GM10266 (cell line): ENCODE data around the gene TCF12.
"Not testable (repeated sequence)": the region's sequence is repeated elsewhere in the genome, so short reads cannot be mapped to it uniquely, and the experiment has no call there.

Experiments used
- DNase-seq: peaks from one replicate; pipeline ENCODE4 v3.0.0; 2012; ENCODE audit errors: extremely low spot score
- TF ChIP-seq, protein P1 (sequence below): IDR thresholded peaks from 2 replicates; pipeline ENCODE4 v1.5.1; 2012; ENCODE audit warnings: mild to moderate bottlenecking, low read depth; ENCODE audit not compliant: control insufficient read depth, insufficient read depth; ENCODE audit errors: missing control alignments

TCF12 gene

DNA sequence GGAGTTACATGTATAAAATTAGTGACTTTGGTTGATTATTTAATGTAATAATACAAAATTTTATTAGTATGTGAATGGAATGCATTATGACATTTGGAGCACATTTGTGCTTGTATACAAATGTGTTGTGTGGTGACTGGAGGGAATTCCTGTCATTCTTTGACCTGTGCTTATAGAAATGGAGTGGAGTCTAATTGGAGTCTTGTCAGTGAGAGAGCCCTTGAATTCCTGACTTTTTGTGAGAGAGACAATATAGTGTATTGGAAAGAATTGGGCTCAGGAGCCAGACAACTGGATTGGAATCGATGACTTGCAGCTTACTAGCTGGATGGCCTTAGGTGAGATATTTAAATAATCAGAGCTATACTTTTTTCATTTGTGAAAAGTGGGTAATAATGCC lies 9.4 kb downstream of the TCF12 start:
- no peak for DNase-seq
- TF ChIP-seq, protein P1, sequence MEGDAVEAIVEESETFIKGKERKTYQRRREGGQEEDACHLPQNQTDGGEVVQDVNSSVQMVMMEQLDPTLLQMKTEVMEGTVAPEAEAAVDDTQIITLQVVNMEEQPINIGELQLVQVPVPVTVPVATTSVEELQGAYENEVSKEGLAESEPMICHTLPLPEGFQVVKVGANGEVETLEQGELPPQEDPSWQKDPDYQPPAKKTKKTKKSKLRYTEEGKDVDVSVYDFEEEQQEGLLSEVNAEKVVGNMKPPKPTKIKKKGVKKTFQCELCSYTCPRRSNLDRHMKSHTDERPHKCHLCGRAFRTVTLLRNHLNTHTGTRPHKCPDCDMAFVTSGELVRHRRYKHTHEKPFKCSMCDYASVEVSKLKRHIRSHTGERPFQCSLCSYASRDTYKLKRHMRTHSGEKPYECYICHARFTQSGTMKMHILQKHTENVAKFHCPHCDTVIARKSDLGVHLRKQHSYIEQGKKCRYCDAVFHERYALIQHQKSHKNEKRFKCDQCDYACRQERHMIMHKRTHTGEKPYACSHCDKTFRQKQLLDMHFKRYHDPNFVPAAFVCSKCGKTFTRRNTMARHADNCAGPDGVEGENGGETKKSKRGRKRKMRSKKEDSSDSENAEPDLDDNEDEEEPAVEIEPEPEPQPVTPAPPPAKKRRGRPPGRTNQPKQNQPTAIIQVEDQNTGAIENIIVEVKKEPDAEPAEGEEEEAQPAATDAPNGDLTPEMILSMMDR: no peak

DNA sequence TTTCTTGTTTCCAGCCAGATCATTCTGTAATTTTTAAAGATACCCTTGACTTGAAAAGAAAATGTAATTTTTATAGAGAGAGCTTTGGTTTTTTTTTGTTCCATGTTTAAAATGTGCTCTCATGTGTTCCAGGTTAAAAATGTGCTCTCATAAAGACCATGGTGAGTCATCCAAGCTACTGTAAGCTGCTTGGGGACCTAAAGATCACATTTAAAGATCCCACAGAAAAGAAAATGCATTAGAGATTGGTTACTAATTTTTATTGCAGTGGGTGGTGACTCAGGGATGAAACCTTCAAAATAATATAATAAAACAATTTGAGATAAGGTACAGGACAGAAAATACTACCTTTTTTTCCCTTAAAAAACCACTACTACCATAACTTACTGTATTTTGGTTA lies 11.0 kb downstream of the TCF12 start:
- no peak for DNase-seq
- TF ChIP-seq, protein P1: no peak

DNA sequence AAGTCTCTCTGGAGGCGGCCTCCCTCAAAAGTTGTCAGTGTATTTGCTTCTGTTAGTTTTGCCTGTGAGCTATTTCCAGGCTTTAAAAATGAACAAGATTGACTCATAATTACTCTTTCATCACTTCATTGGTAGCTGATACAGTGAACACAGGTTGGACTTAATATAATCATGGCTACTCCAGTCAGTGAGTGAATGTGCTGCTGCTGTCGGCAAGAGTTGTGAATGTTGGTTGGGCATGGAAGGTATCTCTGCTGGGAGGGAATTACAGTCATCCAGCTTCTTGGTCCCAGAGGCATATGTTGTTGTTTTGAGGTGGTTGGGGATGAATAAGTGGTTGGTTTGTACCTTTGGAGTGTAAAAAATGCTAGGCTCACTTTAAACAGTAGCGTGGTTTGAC lies 11.5 kb downstream of the TCF12 start:
- TF ChIP-seq, protein P1: no peak
- no peak for DNase-seq

DNA sequence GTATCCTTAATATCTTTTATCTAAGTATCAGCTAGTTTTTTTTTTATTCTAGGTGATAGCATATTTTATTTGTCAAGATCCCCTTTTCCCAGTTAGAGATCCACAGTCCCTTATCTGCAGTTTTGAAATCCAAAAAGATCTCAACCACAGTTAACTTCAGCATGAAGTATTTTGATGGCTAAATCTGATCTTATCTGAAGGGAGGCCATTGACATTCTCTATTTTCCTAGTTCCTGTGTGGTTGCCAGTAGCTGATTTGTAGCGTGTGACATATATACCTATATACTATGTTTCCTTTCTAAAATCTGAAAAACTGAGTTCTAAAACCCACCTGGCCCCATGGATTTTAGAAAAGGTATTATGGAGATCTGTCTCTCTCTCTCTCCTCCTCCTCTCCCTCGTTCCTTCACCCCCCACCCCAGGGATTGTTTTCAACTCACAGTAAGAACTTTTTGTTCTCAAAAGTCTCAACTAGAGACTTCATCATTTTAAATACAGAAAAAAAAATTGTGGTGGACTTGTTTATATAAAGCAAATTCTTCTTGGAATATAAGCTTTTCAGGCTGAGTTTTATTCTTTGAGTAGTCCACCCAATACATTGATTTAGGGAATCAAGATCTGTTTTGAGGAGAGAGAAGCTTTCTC lies 12.3 kb downstream of the TCF12 start:
- TF ChIP-seq, protein P1: no peak
- DNase-seq: no peak

DNA sequence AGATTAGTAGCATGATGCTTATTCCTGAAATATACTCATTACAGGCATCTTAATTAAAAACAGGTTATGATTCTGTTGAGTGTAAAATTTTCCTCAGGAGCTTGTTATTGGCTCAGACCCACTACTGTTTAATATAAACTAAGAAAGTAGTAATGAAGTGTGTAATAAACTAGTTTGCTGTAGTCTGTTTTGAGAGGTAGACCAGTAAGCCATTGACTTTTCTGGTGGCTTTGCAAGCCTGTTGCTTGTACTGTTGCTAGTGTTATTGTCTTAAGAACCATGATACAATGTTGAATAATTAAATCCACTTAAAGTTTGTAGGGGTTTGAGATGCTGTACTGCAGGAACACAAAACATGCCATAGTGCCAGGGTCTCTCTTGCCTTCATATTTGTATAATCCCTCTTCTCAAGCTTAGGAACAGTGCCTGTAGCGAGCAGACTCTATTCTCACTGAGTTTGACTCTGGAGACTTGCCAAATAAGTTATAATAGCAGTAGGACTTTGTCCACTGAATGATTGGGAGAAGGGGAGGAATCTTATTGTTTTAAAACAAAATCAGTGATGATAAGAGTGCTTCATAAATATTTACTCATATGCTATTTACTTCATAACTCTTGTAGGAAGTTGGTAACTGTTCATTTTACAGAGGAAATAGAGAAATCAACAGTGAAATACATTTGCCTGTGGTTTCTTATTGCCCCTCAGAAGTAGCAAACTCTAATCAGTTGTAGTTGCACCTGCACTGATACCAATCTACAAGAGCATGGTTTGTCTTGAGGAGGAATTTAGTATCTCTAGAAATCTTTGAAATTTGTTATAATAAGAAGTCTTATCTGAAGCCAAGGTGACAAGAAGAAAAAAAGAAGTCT lies 13.4 kb downstream of the TCF12 start:
- TF ChIP-seq, protein P1: no peak
- DNase-seq: no peak

DNA sequence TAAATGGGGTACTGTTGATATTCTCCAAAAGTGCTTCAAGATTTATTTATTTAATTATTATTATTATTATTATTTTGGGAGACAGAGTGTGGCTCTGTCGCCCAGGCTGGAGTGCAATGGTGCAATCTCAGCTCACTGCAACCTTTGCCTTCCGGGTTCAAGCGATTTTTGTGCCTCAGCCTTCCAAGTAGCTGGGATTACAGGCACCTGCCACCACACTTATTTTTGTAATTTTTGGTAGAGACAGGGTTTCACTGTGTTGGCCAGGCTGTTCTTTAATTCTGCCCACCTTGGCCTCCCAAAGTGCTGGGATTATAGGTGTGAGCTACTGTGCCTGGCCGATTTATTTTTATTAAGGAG lies 14.0 kb downstream of the TCF12 start:
- DNase-seq: not testable (repeated sequence)

DNA sequence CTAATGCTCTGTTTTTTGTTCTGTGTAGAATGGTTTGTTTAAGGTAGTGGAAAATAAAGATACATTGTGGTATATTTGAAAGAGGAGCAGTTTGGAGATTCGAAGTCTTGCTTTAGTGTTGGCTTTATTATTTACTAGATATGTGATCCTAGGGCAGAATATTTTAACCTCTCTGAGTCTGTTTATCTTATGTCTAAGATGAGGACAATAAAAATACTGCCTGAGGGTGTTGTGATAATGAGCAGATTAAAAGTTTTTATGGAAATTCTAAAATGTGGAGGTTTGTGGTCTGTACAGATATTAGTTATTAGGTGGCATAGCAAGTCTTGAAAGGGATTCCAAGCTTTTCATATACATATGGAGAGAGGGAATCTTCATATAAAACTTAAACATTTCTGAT lies 15.0 kb downstream of the TCF12 start:
- no peak for DNase-seq
- TF ChIP-seq, protein P1: no peak
